Measurements from ENCODE around the gene KDM1B. TPM values are rescaled to one million over a fixed set of nuclear protein-coding genes. Genes with fewer than 3 reads are reported as not detected.

KDM1B gene
- total and polyA plus RNA-seq, 9 of the 15 experiments (the other 6 are each of a cell fraction or from before 2014, with no cell fraction given), result 1.4 to 58.9 (median 36.3) TPM

DNA sequence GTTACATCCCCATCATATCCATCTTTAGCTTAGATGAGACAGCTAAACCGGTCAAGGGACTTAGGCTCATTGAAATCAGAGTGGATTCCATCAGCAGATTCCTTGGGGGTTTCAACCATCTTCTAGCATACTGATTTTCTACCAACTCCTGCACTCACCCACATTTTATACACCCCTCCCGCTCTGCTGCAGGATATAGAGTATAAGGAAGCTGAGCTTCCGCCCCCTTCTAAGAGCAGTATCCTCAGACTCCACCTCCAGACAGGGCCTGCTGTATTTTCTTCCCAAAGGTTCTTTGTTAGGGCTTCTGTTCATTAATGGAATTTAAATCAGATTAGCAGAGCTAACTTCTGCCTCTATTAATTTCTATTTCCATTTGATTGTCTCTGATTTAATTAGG lies 22.9 kb upstream of the KDM1B start (continued):
- TF ChIP-seq SMAD3 (CRISPR knock-in tag; conservative IDR thresholded peaks at IDR 0.05) (no peak), ZNF507 (tag; conservative IDR thresholded peaks at IDR 0.05) (no peak), ZNF668 (CRISPR knock-in tag; IDR thresholded peaks at IDR 0.05) (no peak), KAT2B (IDR thresholded peaks at IDR 0.05; ENCODE audit: low read depth, low read length) (no peak), ERF (CRISPR knock-in tag; IDR thresholded peaks at IDR 0.05) (no peak)
- TF ChIP-seq, protein P1, sequence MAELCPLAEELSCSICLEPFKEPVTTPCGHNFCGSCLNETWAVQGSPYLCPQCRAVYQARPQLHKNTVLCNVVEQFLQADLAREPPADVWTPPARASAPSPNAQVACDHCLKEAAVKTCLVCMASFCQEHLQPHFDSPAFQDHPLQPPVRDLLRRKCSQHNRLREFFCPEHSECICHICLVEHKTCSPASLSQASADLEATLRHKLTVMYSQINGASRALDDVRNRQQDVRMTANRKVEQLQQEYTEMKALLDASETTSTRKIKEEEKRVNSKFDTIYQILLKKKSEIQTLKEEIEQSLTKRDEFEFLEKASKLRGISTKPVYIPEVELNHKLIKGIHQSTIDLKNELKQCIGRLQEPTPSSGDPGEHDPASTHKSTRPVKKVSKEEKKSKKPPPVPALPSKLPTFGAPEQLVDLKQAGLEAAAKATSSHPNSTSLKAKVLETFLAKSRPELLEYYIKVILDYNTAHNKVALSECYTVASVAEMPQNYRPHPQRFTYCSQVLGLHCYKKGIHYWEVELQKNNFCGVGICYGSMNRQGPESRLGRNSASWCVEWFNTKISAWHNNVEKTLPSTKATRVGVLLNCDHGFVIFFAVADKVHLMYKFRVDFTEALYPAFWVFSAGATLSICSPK (IDR thresholded peaks at IDR 0.05; ENCODE audit: borderline replicate concordance), result no peak

DNA sequence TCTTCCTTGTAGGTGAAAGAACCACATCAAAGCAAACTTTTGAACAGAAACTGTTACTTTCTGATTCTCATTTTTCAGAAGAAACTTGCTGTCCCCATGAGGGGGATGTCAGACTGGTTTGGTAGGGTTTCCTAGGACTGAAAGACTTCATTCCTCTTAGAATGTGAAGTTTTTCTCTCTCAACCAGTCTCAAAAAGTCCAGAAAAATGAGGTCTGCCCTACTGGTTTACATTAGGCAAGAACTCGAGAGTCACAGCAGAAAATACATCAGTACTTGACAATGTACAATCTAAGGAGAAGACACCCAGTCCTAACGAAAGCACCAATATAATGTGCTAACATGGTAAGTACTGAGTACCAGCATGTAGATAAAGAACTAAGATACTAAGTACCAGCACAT lies 20.1 kb upstream of the KDM1B start:
- H3K9me1 ChIP-seq (ENCODE audit: control insufficient read depth, insufficient read depth, low read length), result no peaks in the 10 kb centered on the region
- H3K27ac ChIP-seq (ENCODE audit: extremely low read depth, low read depth, low read length), result no peak overlapping the region
- no peak for ATAC-seq
- H3K79me2 ChIP-seq (ENCODE audit: control insufficient read depth, insufficient read depth, low read length), result no peaks in the 10 kb centered on the region
- intact Hi-C loops (cut with micrococcal nuclease), result no loop called here
- H3K4me3 ChIP-seq, result no peak overlapping the region
- no peak overlapping the region for H2AFZ ChIP-seq (ENCODE audit: low read depth, low read length)
- no peaks in the 10 kb centered on the region for H4K20me1 ChIP-seq (replicated peaks; ENCODE audit: control insufficient read depth, insufficient read depth, low read length)
- TF ChIP-seq ZNF79 (CRISPR knock-in tag; IDR thresholded peaks at IDR 0.05; ENCODE audit: low read depth), result no peak
- TF ChIP-seq ZNF282 (CRISPR knock-in tag; IDR thresholded peaks at IDR 0.05), result no peak
- no peak for TF ChIP-seq ZNF324 (CRISPR knock-in tag; IDR thresholded peaks at IDR 0.05)
- no peak for TF ChIP-seq ZBTB8A (IDR thresholded peaks at IDR 0.05; ENCODE audit: partially characterized antibody)
- no peak for TF ChIP-seq ZNF140 (CRISPR knock-in tag; IDR thresholded peaks at IDR 0.05)
- no peak for TF ChIP-seq ZNF431 (CRISPR knock-in tag; IDR thresholded peaks at IDR 0.05)
- TF ChIP-seq ZNF146 (CRISPR knock-in tag; IDR thresholded peaks at IDR 0.05; ENCODE audit: unreplicated experiment), result no peak
- TF ChIP-seq, protein P2, sequence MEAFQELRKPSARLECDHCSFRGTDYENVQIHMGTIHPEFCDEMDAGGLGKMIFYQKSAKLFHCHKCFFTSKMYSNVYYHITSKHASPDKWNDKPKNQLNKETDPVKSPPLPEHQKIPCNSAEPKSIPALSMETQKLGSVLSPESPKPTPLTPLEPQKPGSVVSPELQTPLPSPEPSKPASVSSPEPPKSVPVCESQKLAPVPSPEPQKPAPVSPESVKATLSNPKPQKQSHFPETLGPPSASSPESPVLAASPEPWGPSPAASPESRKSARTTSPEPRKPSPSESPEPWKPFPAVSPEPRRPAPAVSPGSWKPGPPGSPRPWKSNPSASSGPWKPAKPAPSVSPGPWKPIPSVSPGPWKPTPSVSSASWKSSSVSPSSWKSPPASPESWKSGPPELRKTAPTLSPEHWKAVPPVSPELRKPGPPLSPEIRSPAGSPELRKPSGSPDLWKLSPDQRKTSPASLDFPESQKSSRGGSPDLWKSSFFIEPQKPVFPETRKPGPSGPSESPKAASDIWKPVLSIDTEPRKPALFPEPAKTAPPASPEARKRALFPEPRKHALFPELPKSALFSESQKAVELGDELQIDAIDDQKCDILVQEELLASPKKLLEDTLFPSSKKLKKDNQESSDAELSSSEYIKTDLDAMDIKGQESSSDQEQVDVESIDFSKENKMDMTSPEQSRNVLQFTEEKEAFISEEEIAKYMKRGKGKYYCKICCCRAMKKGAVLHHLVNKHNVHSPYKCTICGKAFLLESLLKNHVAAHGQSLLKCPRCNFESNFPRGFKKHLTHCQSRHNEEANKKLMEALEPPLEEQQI (IDR thresholded peaks at IDR 0.05), result no peak
- no peak for TF ChIP-seq SREBF2 (CRISPR knock-in tag; IDR thresholded peaks at IDR 0.05)
- TF ChIP-seq, protein P3, sequence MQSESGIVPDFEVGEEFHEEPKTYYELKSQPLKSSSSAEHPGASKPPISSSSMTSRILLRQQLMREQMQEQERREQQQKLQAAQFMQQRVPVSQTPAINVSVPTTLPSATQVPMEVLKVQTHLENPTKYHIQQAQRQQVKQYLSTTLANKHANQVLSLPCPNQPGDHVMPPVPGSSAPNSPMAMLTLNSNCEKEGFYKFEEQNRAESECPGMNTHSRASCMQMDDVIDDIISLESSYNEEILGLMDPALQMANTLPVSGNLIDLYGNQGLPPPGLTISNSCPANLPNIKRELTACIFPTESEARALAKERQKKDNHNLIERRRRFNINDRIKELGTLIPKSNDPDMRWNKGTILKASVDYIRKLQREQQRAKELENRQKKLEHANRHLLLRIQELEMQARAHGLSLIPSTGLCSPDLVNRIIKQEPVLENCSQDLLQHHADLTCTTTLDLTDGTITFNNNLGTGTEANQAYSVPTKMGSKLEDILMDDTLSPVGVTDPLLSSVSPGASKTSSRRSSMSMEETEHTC (IDR thresholded peaks at IDR 0.05), result no peak
- H3K4me1 ChIP-seq (replicated peaks in 1 of 2; ENCODE audit: control insufficient read depth in 2 of 2, insufficient read depth in 2 of 2, low read length in 2 of 2), result no peaks in the 10 kb centered on the region
- no peak overlapping the region for H3K4me2 ChIP-seq (ENCODE audit: insufficient read depth, low read length)
- BruUV-seq (replicated peaks), result no TSS peak
- no peaks in the 10 kb centered on the region for H3K27me3 ChIP-seq (ENCODE audit: control insufficient read depth in 2 of 2, insufficient read depth in 2 of 2, low read length in 2 of 2)
- H3K9ac ChIP-seq (ENCODE audit: insufficient read depth in 1 of 2, low read depth in 2 of 2, low read length in 2 of 2), result no peak overlapping the region
- H3K36me3 ChIP-seq (ENCODE audit: control insufficient read depth, insufficient read depth, low read length), result peaks cover 77% of the 10 kb centered on the region
- POLR2A ChIA-PET, result interaction anchor here (1.2 to 1.8 kb wide), 2 partner anchors 8 to 17 kb away, joined by 3 to 7 read pairs; no protein-coding TSS in a partner anchor
- WGBS (ENCODE audit: insufficient coverage, low coverage, missing lambda C conversion rate), result 82% methylated on average over 2 of the region's 2 CpGs
- no peaks in the 10 kb centered on the region for H3K9me3 ChIP-seq (replicated peaks; ENCODE audit: control insufficient read depth, insufficient read depth, low read depth, low read length)
- CTCF ChIA-PET (ENCODE audit: low intra/inter-chr PET ratio), result no interaction called here
- FAIRE-seq, result no peak
- no peak for DNase-seq (ENCODE audit: extremely low read depth in 1 of 4, low spot score in 3 of 4)
- in situ Hi-C loops (cut with MboI), result no loop called here

Measured in K562 (cell line).